Measurements from ENCODE around the gene BCL7B.
"Not testable (repeated sequence)": the region's sequence is repeated elsewhere in the genome, so short reads cannot be mapped to it uniquely, and the experiment has no call there.

Gene BCL7B

DNA sequence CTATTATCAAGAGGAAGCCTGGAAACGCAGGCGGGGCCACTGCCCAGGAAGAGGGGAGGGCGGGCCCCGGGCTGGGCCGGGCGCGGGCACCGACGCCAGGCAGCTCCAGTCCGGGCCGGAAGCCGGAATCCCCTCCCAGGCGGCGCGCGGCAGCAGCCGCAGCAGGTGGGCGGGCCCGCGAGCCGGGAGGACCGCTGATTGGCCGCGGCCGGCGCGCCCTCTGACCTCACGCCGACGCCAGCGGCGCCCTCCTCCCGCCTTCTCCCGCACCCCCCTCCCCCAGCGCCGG lies 438 bp downstream of the BCL7B start:
- peaks cover 6 to 29% (median 28%) of the 10 kb centered on the region in 5 donors for H3K4me1 ChIP-seq (ENCODE audit: control insufficient read depth in 5 of 5, insufficient read depth in 5 of 5, low read length in 5 of 5)
- peaks cover 0 to 12% (median 4%) of the 10 kb centered on the region in 5 donors for H3K36me3 ChIP-seq (ENCODE audit: control insufficient read depth in 5 of 5, insufficient read depth in 5 of 5, low read length in 5 of 5)
- H3K27ac ChIP-seq (ENCODE audit: low read depth, low read length) = peak overlapping the region; percentile 69
- no peaks in the 10 kb centered on the region for H3K27me3 ChIP-seq (ENCODE audit: control insufficient read depth in 5 of 5, insufficient read depth in 4 of 5, low read length in 5 of 5)
- peak overlapping the region; percentile 86 to 94 (median 88) for H3K4me3 ChIP-seq (ENCODE audit: low read depth in 1 of 5, low read length in 5 of 5)
- H3K9me3 ChIP-seq (ENCODE audit: control insufficient read depth in 5 of 5, low read length in 5 of 5) = no peaks in the 10 kb centered on the region
- peak overlapping the region; percentile 75 to 92 (median 87) for H3K9ac ChIP-seq (ENCODE audit: low read length in 5 of 5)

DNA sequence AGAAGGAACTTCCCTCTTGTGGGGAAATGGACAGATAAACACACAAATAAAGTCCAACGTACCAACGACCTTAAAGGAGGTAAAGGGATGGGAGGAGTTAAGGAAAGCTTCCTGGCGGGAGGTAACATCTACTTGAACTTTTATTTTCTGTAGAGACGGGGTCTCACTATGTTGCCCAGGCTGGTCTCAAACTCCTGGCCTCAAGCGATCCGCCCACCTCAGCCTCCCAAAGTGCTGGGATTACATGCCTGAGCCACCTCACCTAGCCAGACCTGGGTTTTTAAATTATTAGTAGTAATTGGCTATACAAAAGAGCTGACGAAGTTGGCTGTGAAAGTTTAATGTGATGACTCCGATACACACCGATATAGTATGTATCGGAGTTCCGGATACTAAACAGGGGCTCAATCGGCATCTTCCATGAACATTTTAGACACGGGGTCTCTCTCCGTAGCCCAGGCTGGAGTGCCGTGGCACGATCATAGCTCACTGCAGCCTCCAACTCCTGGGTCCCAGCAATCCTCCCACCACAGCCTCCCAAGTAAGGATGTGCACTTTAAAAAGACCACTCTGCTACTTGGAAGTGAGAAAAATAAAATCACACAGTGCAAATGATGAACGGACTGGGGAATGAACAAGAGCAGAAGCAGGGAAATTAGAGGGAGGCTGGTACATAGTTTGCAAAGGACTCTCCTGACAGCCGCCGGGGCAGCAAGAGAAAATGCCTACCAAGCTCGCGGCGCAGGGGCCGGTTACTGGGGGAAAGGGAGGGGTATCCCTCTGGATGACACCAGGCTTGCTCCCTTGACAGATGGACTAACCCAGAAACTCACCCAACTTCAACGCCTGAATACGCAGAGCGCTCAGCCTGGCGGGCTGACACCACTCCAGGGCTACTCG lies 1.0 kb downstream of the BCL7B start:
- Histone ChIP-seq H3K27me3 (ENCODE audit: control insufficient read depth in 5 of 5, insufficient read depth in 4 of 5, low read length in 5 of 5) (no peaks in the 10 kb centered on the region), H3K27ac (ENCODE audit: low read depth, low read length) (peak overlapping the region; percentile 69), H3K4me1 (ENCODE audit: control insufficient read depth in 5 of 5, insufficient read depth in 5 of 5, low read length in 5 of 5) (peaks cover 6 to 29% (median 28%) of the 10 kb centered on the region in 5 donors), H3K36me3 (ENCODE audit: control insufficient read depth in 5 of 5, insufficient read depth in 5 of 5, low read length in 5 of 5) (peaks cover 0 to 17% (median 9%) of the 10 kb centered on the region in 5 donors), H3K9ac (ENCODE audit: low read length in 5 of 5) (peak overlapping the region; percentile 75 to 92 (median 87)), H3K9me3 (ENCODE audit: control insufficient read depth in 5 of 5, low read length in 5 of 5) (no peaks in the 10 kb centered on the region), H3K4me3 (ENCODE audit: low read depth in 1 of 5, low read length in 5 of 5) (peak overlapping the region; percentile 83 to 94 (median 88))

DNA sequence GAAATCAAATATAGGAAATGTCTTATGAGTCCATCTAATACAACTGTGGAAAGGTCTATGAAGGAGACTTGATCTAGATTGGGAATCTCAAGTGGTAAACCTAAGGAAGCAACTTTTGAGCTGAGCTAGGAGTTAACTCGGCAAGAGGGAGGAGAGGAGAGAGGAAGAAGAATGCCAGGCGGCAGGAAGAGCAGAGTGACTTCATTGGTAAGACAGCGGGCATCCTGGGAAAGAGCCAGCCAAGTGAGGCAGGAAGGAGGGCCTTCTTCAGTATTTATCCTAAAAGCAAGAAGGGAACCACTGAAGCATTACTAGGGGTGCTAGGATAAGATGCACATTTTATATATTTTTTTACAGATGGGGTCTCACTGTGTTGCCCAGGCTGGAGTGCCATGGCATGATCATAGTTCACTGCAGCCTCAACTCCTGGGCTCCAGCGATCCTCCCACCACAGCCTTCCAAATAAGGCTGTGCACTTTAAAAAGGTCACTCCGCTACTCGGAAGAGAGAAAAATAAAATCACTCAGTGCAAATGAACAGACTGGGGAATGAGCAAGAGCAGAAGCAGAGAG lies 2.0 kb downstream of the BCL7B start:
- Histone ChIP-seq H3K27me3 (ENCODE audit: control insufficient read depth in 5 of 5, insufficient read depth in 4 of 5, low read length in 5 of 5) (no peaks in the 10 kb centered on the region), H3K9ac (ENCODE audit: low read length in 5 of 5) (peak overlapping the region in 1 of 5 donors; percentile 88), H3K36me3 (ENCODE audit: control insufficient read depth in 5 of 5, insufficient read depth in 5 of 5, low read length in 5 of 5) (peaks cover 3 to 23% (median 16%) of the 10 kb centered on the region in 5 donors), H3K4me1 (ENCODE audit: control insufficient read depth in 5 of 5, insufficient read depth in 5 of 5, low read length in 5 of 5) (peaks cover 6 to 29% (median 28%) of the 10 kb centered on the region in 5 donors), H3K9me3 (ENCODE audit: control insufficient read depth in 5 of 5, low read length in 5 of 5) (no peaks in the 10 kb centered on the region), H3K4me3 (ENCODE audit: low read depth in 1 of 5, low read length in 5 of 5) (peak overlapping the region in 4 of 5 donors; percentile 86 to 94 (median 88)), H3K27ac (ENCODE audit: low read depth, low read length) (peak overlapping the region; percentile 69)

DNA sequence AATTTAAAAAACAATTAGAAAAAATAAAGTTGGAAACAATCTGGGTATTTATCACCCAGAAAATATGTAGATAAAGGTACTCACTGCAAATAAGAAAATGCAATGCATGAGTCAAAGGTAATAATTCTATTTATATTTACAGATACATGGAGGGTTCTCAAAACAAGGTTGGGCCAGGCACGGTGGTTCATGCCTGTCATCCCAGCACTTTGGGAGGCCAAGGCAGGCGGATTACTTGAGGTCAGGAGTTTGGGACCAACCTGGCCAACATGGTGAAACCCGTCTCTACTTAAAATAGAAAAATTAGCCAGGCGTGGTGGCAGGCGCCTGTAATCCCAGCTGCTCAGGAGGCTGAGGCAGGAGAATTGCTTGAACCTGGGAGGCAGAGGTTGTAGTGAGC lies 7.4 kb downstream of the BCL7B start:
- H3K27ac ChIP-seq (ENCODE audit: low read depth, low read length); H3K4me3 ChIP-seq (ENCODE audit: low read depth in 1 of 5, low read length in 5 of 5); H3K4me1 ChIP-seq (ENCODE audit: control insufficient read depth in 5 of 5, insufficient read depth in 5 of 5, low read length in 5 of 5); H3K9me3 ChIP-seq (ENCODE audit: control insufficient read depth in 5 of 5, low read length in 5 of 5); H3K9ac ChIP-seq (ENCODE audit: low read length in 5 of 5); H3K27me3 ChIP-seq (ENCODE audit: control insufficient read depth in 5 of 5, insufficient read depth in 4 of 5, low read length in 5 of 5): not testable (repeated sequence)
- peaks cover 12 to 51% (median 26%) of the 10 kb centered on the region in 5 donors for H3K36me3 ChIP-seq (ENCODE audit: control insufficient read depth in 5 of 5, insufficient read depth in 5 of 5, low read length in 5 of 5)

DNA sequence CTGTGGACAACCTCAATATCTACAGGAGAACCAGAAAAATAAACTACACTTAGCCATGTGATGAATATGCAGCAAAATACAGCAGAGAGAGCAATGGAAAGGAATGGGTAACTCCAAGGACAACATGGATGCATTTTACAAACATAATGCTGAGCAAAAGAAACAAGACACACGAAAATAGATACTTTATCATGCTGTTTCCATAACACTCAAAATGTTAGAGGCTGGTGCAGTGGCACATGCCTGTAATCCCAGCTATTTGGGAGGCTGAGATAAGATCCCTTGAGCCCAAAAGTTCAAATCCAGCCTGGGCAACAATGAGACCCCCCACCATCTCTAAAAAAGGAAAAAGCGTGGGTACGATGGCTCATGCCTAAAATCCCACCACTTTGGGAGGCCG lies 8.3 kb downstream of the BCL7B start:
- Histone ChIP-seq H3K4me1 (ENCODE audit: control insufficient read depth in 5 of 5, insufficient read depth in 5 of 5, low read length in 5 of 5) (peaks cover 0 to 2% (median 0%) of the 10 kb centered on the region in 5 donors), H3K9me3 (ENCODE audit: control insufficient read depth in 5 of 5, low read length in 5 of 5) (no peaks in the 10 kb centered on the region), H3K27ac (ENCODE audit: low read depth, low read length) (no peak overlapping the region), H3K9ac (ENCODE audit: low read length in 5 of 5) (no peak overlapping the region), H3K4me3 (ENCODE audit: low read depth in 1 of 5, low read length in 5 of 5) (no peak overlapping the region), H3K27me3 (ENCODE audit: control insufficient read depth in 5 of 5, insufficient read depth in 4 of 5, low read length in 5 of 5) (no peaks in the 10 kb centered on the region), H3K36me3 (ENCODE audit: control insufficient read depth in 5 of 5, insufficient read depth in 5 of 5, low read length in 5 of 5) (peaks cover 12 to 50% (median 26%) of the 10 kb centered on the region in 5 donors)

DNA sequence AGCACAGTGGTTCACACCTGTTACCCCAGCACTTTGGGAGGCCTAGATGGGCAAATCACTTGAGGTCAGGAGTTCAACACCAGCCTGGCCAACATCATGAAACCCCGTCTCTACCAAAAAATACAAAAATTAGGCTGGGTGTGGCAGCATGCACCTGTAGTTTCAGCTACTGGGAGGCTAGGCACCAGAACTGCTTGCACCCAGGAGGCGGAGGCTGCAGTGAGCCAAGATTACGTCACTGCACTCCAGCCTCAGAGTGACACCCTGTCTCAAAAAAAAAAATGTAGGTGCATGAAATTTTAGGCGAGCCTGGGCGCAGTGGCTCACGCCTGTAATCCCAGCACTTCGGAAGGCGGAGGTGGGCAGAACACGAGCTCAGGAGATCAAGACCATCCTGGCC lies 9.6 kb downstream of the BCL7B start:
- H3K9me3 ChIP-seq (ENCODE audit: control insufficient read depth in 5 of 5, low read length in 5 of 5) = no peaks in the 10 kb centered on the region
- no peak overlapping the region for H3K4me3 ChIP-seq (ENCODE audit: low read depth in 1 of 5, low read length in 5 of 5)
- no peak overlapping the region for H3K9ac ChIP-seq (ENCODE audit: low read length in 5 of 5)
- H3K36me3 ChIP-seq (ENCODE audit: control insufficient read depth in 5 of 5, insufficient read depth in 5 of 5, low read length in 5 of 5) = peaks cover 13 to 55% (median 27%) of the 10 kb centered on the region in 5 donors
- no peaks in the 10 kb centered on the region for H3K27me3 ChIP-seq (ENCODE audit: control insufficient read depth in 5 of 5, insufficient read depth in 4 of 5, low read length in 5 of 5)
- H3K4me1 ChIP-seq (ENCODE audit: control insufficient read depth in 5 of 5, insufficient read depth in 5 of 5, low read length in 5 of 5) = peaks cover 0 to 2% (median 0%) of the 10 kb centered on the region in 5 donors
- H3K27ac ChIP-seq (ENCODE audit: low read depth, low read length) = no peak overlapping the region

DNA sequence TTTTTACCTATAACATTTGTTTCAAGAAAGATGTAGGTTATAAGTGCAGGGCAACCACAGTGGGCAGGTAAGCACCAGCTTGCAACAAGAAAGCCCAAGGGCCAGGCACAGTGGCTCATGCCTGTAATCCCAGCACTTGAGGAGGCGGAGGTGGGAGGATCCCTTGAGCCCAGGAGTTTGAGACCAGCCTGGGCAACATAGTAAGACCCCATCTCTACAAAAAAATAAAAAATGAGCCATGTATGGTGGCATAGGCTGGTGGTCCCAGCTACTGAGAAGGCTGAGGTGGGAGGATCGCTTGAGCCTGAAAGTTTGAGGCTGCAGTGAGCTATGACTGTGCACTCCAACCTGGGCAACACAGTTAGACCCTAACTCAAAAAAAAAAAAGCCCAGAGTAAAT lies 12.8 kb downstream of the BCL7B start:
- peaks cover 14 to 61% (median 37%) of the 10 kb centered on the region in 5 donors for H3K36me3 ChIP-seq (ENCODE audit: control insufficient read depth in 5 of 5, insufficient read depth in 5 of 5, low read length in 5 of 5)
- H3K27me3 ChIP-seq (ENCODE audit: control insufficient read depth in 5 of 5, insufficient read depth in 4 of 5, low read length in 5 of 5) = no peaks in the 10 kb centered on the region
- no peak overlapping the region for H3K9ac ChIP-seq (ENCODE audit: low read length in 5 of 5)
- H3K4me1 ChIP-seq (ENCODE audit: control insufficient read depth in 5 of 5, insufficient read depth in 5 of 5, low read length in 5 of 5) = peaks cover 0 to 2% (median 0%) of the 10 kb centered on the region in 5 donors
- no peak overlapping the region for H3K27ac ChIP-seq (ENCODE audit: low read depth, low read length)
- no peak overlapping the region for H3K4me3 ChIP-seq (ENCODE audit: low read depth in 1 of 5, low read length in 5 of 5)
- H3K9me3 ChIP-seq (ENCODE audit: control insufficient read depth in 5 of 5, low read length in 5 of 5) = no peaks in the 10 kb centered on the region

DNA sequence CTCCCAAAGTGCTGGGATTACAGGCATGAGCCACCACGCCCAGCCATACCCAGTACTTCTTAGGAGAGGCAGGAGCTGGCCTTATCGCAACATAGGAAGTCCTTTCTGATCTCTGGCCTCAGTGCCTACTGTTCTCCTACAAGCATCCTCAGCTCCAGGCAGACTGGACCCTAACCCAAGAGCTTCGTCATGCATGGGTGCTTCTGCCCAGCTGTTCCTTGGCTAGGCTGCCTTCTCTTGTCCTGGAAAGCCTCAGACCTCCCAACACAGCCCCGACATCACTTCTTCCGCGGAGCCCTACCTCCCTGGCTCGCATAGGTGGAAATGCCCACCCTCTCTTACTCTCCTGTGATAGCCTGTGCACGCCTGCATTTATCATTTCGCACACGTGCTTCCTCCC lies 15.8 kb downstream of the BCL7B start:
- peaks cover 0 to 2% (median 0%) of the 10 kb centered on the region in 5 donors for H3K4me1 ChIP-seq (ENCODE audit: control insufficient read depth in 5 of 5, insufficient read depth in 5 of 5, low read length in 5 of 5)
- H3K27me3 ChIP-seq (ENCODE audit: control insufficient read depth in 5 of 5, insufficient read depth in 4 of 5, low read length in 5 of 5) = no peaks in the 10 kb centered on the region
- H3K9me3 ChIP-seq (ENCODE audit: control insufficient read depth in 5 of 5, low read length in 5 of 5) = no peaks in the 10 kb centered on the region
- H3K4me3 ChIP-seq (ENCODE audit: low read depth in 1 of 5, low read length in 5 of 5) = no peak overlapping the region
- H3K27ac ChIP-seq (ENCODE audit: low read depth, low read length) = no peak overlapping the region
- peaks cover 10 to 72% (median 61%) of the 10 kb centered on the region in 5 donors for H3K36me3 ChIP-seq (ENCODE audit: control insufficient read depth in 5 of 5, insufficient read depth in 5 of 5, low read length in 5 of 5)
- no peak overlapping the region for H3K9ac ChIP-seq (ENCODE audit: low read length in 5 of 5)

DNA sequence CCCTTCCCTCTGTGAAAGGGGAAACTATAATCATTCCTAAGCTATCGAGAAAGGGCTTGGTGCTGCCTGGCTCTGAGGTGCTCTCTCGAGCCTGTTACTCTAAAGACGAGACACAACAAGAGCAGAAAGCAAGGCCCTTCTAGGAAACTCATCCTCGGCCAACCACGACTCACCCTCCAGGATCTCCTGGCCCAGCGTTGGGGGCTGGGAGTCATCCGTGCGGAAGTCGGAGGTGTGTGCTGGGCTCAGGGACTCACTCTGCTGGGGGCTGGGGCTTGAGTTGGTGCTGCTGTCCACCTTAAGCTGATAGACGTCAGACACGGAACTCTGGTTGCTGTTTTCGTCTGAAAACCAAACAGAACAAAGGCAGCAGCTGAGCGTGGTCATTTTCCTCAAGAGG lies 17.8 kb downstream of the BCL7B start:
- H3K27ac ChIP-seq (ENCODE audit: low read depth, low read length) = no peak overlapping the region
- no peak overlapping the region for H3K4me3 ChIP-seq (ENCODE audit: low read depth in 1 of 5, low read length in 5 of 5)
- no peaks in the 10 kb centered on the region for H3K27me3 ChIP-seq (ENCODE audit: control insufficient read depth in 5 of 5, insufficient read depth in 4 of 5, low read length in 5 of 5)
- no peaks in the 10 kb centered on the region for H3K9me3 ChIP-seq (ENCODE audit: control insufficient read depth in 5 of 5, low read length in 5 of 5)
- H3K4me1 ChIP-seq (ENCODE audit: control insufficient read depth in 5 of 5, insufficient read depth in 5 of 5, low read length in 5 of 5) = no peaks in the 10 kb centered on the region
- peaks cover 10 to 84% (median 75%) of the 10 kb centered on the region in 5 donors for H3K36me3 ChIP-seq (ENCODE audit: control insufficient read depth in 5 of 5, insufficient read depth in 5 of 5, low read length in 5 of 5)
- H3K9ac ChIP-seq (ENCODE audit: low read length in 5 of 5) = no peak overlapping the region

DNA sequence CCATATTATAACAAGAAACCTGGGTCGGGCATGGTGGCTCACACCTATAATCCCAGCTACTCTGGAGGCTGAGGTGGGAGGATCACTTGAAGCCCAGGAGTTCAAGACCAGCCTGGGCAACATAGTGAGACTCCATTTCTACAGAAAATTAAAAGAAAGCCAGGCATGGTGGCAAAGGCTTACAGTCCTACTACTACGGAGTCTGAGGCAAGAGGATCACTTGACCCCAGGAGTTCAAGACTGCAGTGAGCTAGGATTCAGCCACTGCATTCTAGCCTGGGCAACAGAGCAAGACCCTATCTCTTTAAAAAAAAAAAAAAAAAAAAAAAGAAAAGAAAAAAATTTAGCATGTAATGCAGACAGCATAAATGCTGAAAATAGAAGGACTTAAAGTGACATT lies 19.0 kb downstream of the BCL7B start:
- not testable (repeated sequence) for H3K9me3 ChIP-seq (ENCODE audit: control insufficient read depth in 5 of 5, low read length in 5 of 5); H3K27me3 ChIP-seq (ENCODE audit: control insufficient read depth in 5 of 5, insufficient read depth in 4 of 5, low read length in 5 of 5); H3K4me1 ChIP-seq (ENCODE audit: control insufficient read depth in 5 of 5, insufficient read depth in 5 of 5, low read length in 5 of 5); H3K9ac ChIP-seq (ENCODE audit: low read length in 5 of 5); H3K27ac ChIP-seq (ENCODE audit: low read depth, low read length); H3K4me3 ChIP-seq (ENCODE audit: low read depth in 1 of 5, low read length in 5 of 5)
- H3K36me3 ChIP-seq (ENCODE audit: control insufficient read depth in 5 of 5, insufficient read depth in 5 of 5, low read length in 5 of 5) = peaks cover 10 to 85% (median 71%) of the 10 kb centered on the region in 5 donors

Data from subcutaneous abdominal adipose tissue (tissue), 5 donors.